ENCODE data around the gene BAZ1A. TPM values are rescaled to one million over a fixed set of nuclear protein-coding genes. Genes with fewer than 3 reads are reported as not detected.

Gene BAZ1A
- total RNA-seq, 1 experiment from 2014 or later: 17.8 TPM

GRCh38 chr14:34794217-34794616 lies 80.9 kb downstream of the BAZ1A start:
- no peak overlapping the region for H2BK5ac ChIP-seq (ENCODE audit: insufficient read length, low read length)
- H3K27me3 Mint-ChIP-seq (ENCODE audit: low read depth): no peaks in the 10 kb centered on the region
- H3K4me1 Mint-ChIP-seq: no peaks in the 10 kb centered on the region
- H4K8ac ChIP-seq (replicated peaks; ENCODE audit: insufficient read length, low read depth, low read length): no peak overlapping the region
- no peak overlapping the region for H3K4ac ChIP-seq (ENCODE audit: low read depth, low read length)
- peaks cover 19 to 38% (median 24%) of the 10 kb centered on the region in 3 experiments for H3K36me3 Mint-ChIP-seq (ENCODE audit: insufficient read depth in 1 of 3, low read depth in 3 of 3)
- H3K4me3 Mint-ChIP-seq: no peak overlapping the region
- H3K27ac ChIP-seq (ENCODE audit: insufficient read length, low read depth, low read length): no peak overlapping the region
- no peaks in the 10 kb centered on the region for H3K79me2 ChIP-seq (ENCODE audit: insufficient read depth, low read length)
- H3K79me1 ChIP-seq (ENCODE audit: insufficient read depth, low read depth, low read length, poor library complexity, severe bottlenecking): no peaks in the 10 kb centered on the region
- no peak overlapping the region for H3K4me2 ChIP-seq (ENCODE audit: insufficient read depth, insufficient read length, low read length)
- H3K27me3 ChIP-seq (ENCODE audit: insufficient read depth, low read length): no peaks in the 10 kb centered on the region
- H2BK15ac ChIP-seq (ENCODE audit: low read depth, low read length): no peak overlapping the region
- H3T11ph ChIP-seq (ENCODE audit: low read length): no peak overlapping the region
- peaks cover 5 to 12% of the 10 kb centered on the region in 2 experiments; a peak in 4 of 5 replicates for H3K9me3 Mint-ChIP-seq
- H4K5ac ChIP-seq (ENCODE audit: insufficient read length, low read depth, low read length): no peak overlapping the region
- no peak overlapping the region for H2AK5ac ChIP-seq (ENCODE audit: insufficient read length, low read length)
- H2BK20ac ChIP-seq (ENCODE audit: low read depth, low read length, poor library complexity, severe bottlenecking): no peak overlapping the region
- no peaks in the 10 kb centered on the region for H4K20me1 ChIP-seq (ENCODE audit: control insufficient read depth, insufficient read depth, insufficient read length)
- H4K91ac ChIP-seq (ENCODE audit: insufficient read length, low read depth, low read length): no peak overlapping the region
- H3K14ac ChIP-seq (ENCODE audit: insufficient read depth, low read length): no peak overlapping the region
- no peak overlapping the region for H3K23ac ChIP-seq (ENCODE audit: insufficient read length, low read depth, low read length)
- no peak overlapping the region for H3K27ac Mint-ChIP-seq
- H2BK12ac ChIP-seq (ENCODE audit: insufficient read length, low read depth, low read length): no peak overlapping the region
- no peak for DNase-seq
- TF ChIP-seq CTCF (conservative IDR thresholded peaks at IDR 0.05): no peak
- H3K18ac ChIP-seq (ENCODE audit: insufficient read length, low read depth, low read length): no peak overlapping the region
- no CpG with 5 or more reads among the region's 2 CpGs for WGBS (ENCODE audit: extremely low coverage, insufficient read length, low lambda C conversion rate)
- no peaks in the 10 kb centered on the region for H3K9me3 ChIP-seq (ENCODE audit: control insufficient read depth, low read depth, low read length)
- no peak overlapping the region for H3K56ac ChIP-seq (ENCODE audit: insufficient read length, low read depth, low read length)
- no peak overlapping the region for H3K9ac ChIP-seq (ENCODE audit: extremely low read depth, insufficient read length, low read length)
- H2BK120ac ChIP-seq (ENCODE audit: low read depth, low read length, poor library complexity, severe bottlenecking): no peak overlapping the region
- H2AFZ ChIP-seq (ENCODE audit: low read length): no peak overlapping the region
- no peaks in the 10 kb centered on the region for H3K23me2 ChIP-seq (ENCODE audit: insufficient read length, low read depth, low read length, poor library complexity, severe bottlenecking)
- no peaks in the 10 kb centered on the region for H3K4me1 ChIP-seq (ENCODE audit: insufficient read depth, low read length)
